Gastroesophageal sphincter (tissue), 4 donors: ENCODE data around the gene C3orf52. TPM values are rescaled to one million over a fixed set of nuclear protein-coding genes. Genes with fewer than 3 reads are reported as not detected.

Experiments
- ATAC-seq: fragments of 150-250 bp; one replicate; pipeline ENCODE4 v1.9.1; 2016; ENCODE audit warnings: mild to moderate bottlenecking, moderate library complexity
- H3K27ac ChIP-seq, 4 donors: fragments of 200-600 bp; sonication (generic) in 3 of 4; 1 replicate in 3 of 4; 2 replicates in 1 of 4; pipeline ENCODE4 v1.5.1; 2016 to 2019
- H3K27me3 ChIP-seq: fragments of 200-600 bp; sonication (generic); one replicate; pipeline ENCODE4 v1.5.1; 2019
- H3K36me3 ChIP-seq, 2 donors: fragments of 200-600 bp; sonication (generic); one replicate each; pipeline ENCODE4 v1.5.1; 2019; ENCODE audit warnings: control low read depth in 1 of 2
- H3K4me1 ChIP-seq, 3 donors: fragments of 200-600 bp; sonication (generic); 1 replicate in 2 of 3; 2 replicates in 1 of 3; pipeline ENCODE4 v1.5.1; 2016 to 2019; ENCODE audit warnings: control low read depth in 2 of 3
- H3K4me3 ChIP-seq, 2 donors: fragments of 200-600 bp; sonication (generic); one replicate each; pipeline ENCODE4 v1.5.1; 2019; ENCODE audit warnings: mild to moderate bottlenecking in 1 of 2, moderate library complexity in 1 of 2
- H3K9me3 ChIP-seq, 3 donors: fragments of 200-600 bp; sonication (generic); one replicate each; pipeline ENCODE4 v1.5.1; 2017 to 2019; ENCODE audit warnings: control low read depth in 2 of 3
- EP300 ChIP-seq: sonication (generic); formaldehyde crosslinking; IDR thresholded peaks from one replicate; pipeline ENCODE4 v1.6.1; 2017; ENCODE audit warnings: antibody characterized with exemption, mild to moderate bottlenecking
- POLR2A ChIP-seq, 2 donors: fragments of 450-650 bp; IDR thresholded peaks; one replicate each; pipeline ENCODE4 v1.6.1; 2017; ENCODE audit warnings: antibody characterized with exemption in 2 of 2, mild to moderate bottlenecking in 2 of 2, moderate library complexity in 1 of 2
- POLR2AphosphoS5 ChIP-seq: sonication (generic); formaldehyde crosslinking; IDR thresholded peaks from one replicate; pipeline ENCODE4 v1.6.1; 2017; ENCODE audit warnings: antibody characterized with exemption
- WGBS, 2 donors: methylation state at CpG; one replicate each; pipeline ENCODE4 v1.1.5; 2018; ENCODE audit warnings: low coverage in 1 of 2; 5-methylcytosine and 5-hydroxymethylcytosine counted together
- total RNA-seq, 4 donors: library from RNA; depleted of rRNA; stranded (reverse); fragments of >200 nt; gene quantifications; one replicate each; pipeline ENCODE4 v1.1.0, GENCODE V29; 2016
- TF ChIP-seq, protein P1 (sequence below), 4 experiments: fragments of 200-600 bp in 2 of 4; fragments of 450-650 bp in 2 of 4; sonication (generic) in 1 of 4; IDR thresholded peaks; one replicate each; pipeline ENCODE4 v1.5.1; 2017 to 2019; ENCODE audit warnings: antibody characterized with exemption in 4 of 4, mild to moderate bottlenecking in 2 of 4, moderate library complexity in 2 of 4

C3orf52 gene
- total RNA-seq, 4 donors from 2014 or later: 1.6 to 3.4 (median 1.9) TPM

GRCh38 chr3:112114576-112115160 is 28.5 kb downstream of the C3orf52 start:
- H3K4me3 ChIP-seq: no peak overlapping the region
- H3K36me3 ChIP-seq: no peaks in the 10 kb centered on the region
- no peaks in the 10 kb centered on the region for H3K4me1 ChIP-seq
- 88 to 97% methylated on average over 3 to 5 of the region's 6 CpGs for WGBS, 2 donors
- no peaks in the 10 kb centered on the region for H3K27me3 ChIP-seq
- H3K9me3 ChIP-seq: no peaks in the 10 kb centered on the region
- H3K27ac ChIP-seq: no peak overlapping the region
- ATAC-seq: no peak
- no peak for TF ChIP-seq POLR2A (IDR thresholded peaks at IDR 0.05)
- TF ChIP-seq POLR2AphosphoS5: no peak
- TF ChIP-seq, protein P1, sequence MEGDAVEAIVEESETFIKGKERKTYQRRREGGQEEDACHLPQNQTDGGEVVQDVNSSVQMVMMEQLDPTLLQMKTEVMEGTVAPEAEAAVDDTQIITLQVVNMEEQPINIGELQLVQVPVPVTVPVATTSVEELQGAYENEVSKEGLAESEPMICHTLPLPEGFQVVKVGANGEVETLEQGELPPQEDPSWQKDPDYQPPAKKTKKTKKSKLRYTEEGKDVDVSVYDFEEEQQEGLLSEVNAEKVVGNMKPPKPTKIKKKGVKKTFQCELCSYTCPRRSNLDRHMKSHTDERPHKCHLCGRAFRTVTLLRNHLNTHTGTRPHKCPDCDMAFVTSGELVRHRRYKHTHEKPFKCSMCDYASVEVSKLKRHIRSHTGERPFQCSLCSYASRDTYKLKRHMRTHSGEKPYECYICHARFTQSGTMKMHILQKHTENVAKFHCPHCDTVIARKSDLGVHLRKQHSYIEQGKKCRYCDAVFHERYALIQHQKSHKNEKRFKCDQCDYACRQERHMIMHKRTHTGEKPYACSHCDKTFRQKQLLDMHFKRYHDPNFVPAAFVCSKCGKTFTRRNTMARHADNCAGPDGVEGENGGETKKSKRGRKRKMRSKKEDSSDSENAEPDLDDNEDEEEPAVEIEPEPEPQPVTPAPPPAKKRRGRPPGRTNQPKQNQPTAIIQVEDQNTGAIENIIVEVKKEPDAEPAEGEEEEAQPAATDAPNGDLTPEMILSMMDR (IDR thresholded peaks at IDR 0.05): no peak
- no peak for TF ChIP-seq EP300

- TF ChIP-seq EP300: no peak
- no peak for TF ChIP-seq POLR2AphosphoS5
- TF ChIP-seq, protein P1 (IDR thresholded peaks at IDR 0.05): no peak
- no peak for TF ChIP-seq POLR2A (IDR thresholded peaks at IDR 0.05)
- no peaks in the 10 kb centered on the region for H3K4me1 ChIP-seq
- H3K36me3 ChIP-seq: no peaks in the 10 kb centered on the region
- no peak overlapping the region for H3K4me3 ChIP-seq
- 85 to 86% methylated on average over 5 of the region's 6 CpGs for WGBS, 2 donors
- H3K27me3 ChIP-seq: no peaks in the 10 kb centered on the region
- H3K27ac ChIP-seq: no peak overlapping the region
- no peaks in the 10 kb centered on the region for H3K9me3 ChIP-seq
- ATAC-seq: no peak
Observed at GRCh38 chr3:112115161-112115739, 29.1 kb downstream of the C3orf52 start.

DNA sequence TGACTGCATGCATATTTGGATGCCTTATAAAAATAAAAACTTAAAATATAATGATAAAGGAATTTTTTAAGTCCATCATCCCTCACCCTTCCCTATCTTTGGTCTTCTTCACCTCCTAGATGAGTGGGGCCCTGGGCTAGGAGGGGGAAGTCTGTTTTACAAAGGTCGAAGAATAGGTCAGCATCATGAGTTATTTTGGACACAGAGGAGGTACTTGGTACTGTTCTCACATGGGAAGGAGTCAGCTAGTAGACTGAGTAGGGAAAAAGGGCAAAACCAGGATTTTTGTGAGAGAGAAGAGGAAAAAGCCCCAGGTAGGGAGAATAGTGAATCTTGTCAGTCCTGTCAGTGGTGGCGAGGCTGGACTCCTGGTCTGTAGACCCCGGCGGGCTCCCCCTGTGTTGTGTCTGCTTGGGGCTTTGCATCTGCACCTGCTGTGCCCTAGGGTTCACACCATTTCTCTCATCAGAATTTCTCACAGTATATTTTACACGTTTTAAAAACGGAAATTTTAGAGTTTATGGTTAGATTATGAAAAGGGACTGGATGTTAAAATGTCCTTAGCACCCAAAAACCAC is 29.7 kb downstream of the C3orf52 start:
- Histone ChIP-seq H3K27ac (no peak overlapping the region), H3K9me3 (no peaks in the 10 kb centered on the region), H3K4me1 (no peaks in the 10 kb centered on the region), H3K4me3 (no peak overlapping the region), H3K36me3 (no peaks in the 10 kb centered on the region), H3K27me3 (no peaks in the 10 kb centered on the region)
- 75 to 92% methylated on average over 6 of the region's 6 CpGs for WGBS, 2 donors
- TF ChIP-seq EP300 (no peak), POLR2AphosphoS5 (no peak)
- no peak for ATAC-seq

DNA sequence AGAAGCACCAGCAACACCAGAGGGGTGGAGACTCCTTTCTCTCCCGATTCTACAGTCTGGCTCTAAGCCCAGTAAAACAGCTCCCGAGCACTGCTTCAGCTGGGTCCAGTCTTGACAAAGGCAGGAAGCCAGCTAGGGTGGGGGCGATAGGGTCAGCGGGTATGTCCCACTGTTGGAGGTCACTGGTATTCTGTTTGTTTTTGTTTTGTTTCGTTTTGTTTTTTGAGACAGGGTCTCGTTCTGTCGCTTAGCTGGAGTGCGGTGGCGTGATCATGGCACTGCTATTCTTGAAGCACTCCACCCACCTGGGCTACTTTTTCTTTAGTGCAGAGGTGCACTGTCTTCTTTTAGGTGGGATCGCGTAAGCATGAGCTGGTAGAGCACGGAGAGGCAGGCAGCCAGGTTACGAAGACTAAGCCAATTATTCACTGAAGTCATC is 30.6 kb downstream of the C3orf52 start:
- Histone ChIP-seq H3K9me3 (no peaks in the 10 kb centered on the region), H3K27ac (no peak overlapping the region), H3K27me3 (no peaks in the 10 kb centered on the region), H3K4me1 (no peaks in the 10 kb centered on the region), H3K36me3 (no peaks in the 10 kb centered on the region), H3K4me3 (peak overlapping the region in 1 of 2 donors; percentile 27)
- ATAC-seq: no peak
- 52 to 73% methylated on average over 9 to 13 of the region's 13 CpGs for WGBS, 2 donors
- TF ChIP-seq, protein P1 (IDR thresholded peaks at IDR 0.05): no peak

- no peaks in the 10 kb centered on the region for H3K27me3 ChIP-seq
- H3K4me3 ChIP-seq: no peak overlapping the region
- TF ChIP-seq, protein P1 (IDR thresholded peaks at IDR 0.05): no peak
- TF ChIP-seq POLR2AphosphoS5: no peak
- no peak for TF ChIP-seq EP300
- TF ChIP-seq POLR2A (IDR thresholded peaks at IDR 0.05): no peak
- H3K36me3 ChIP-seq: no peaks in the 10 kb centered on the region
- no peak for ATAC-seq
- no peaks in the 10 kb centered on the region for H3K4me1 ChIP-seq
- WGBS, 2 donors: 87 to 100% methylated on average over 1 of the region's 1 CpG
- no peak overlapping the region for H3K27ac ChIP-seq
- H3K9me3 ChIP-seq: no peaks in the 10 kb centered on the region
Observed at GRCh38 chr3:112117415-112117814, 31.2 kb downstream of the C3orf52 start.
